HT-29 (cell line): ENCODE results near the gene AP4B1. TPM values are rescaled to one million over a fixed set of nuclear protein-coding genes. Genes with fewer than 3 reads are reported as not detected.

Experiments used
- DNase-seq: peaks from one replicate; pipeline ENCODE4 v3.0.0-alpha.2; 2015; ENCODE audit warnings: low spot score
- total RNA-seq: library from RNA; depleted of rRNA; stranded (reverse); fragments of >200 nt; shearing (Covaris generic); gene quantifications from 2 replicates; pipeline ENCODE4 v1.2.3, GENCODE V29; 2014

The AP4B1 gene
- total RNA-seq, 1 experiment from 2014 or later, result 6.7 TPM

DNA sequence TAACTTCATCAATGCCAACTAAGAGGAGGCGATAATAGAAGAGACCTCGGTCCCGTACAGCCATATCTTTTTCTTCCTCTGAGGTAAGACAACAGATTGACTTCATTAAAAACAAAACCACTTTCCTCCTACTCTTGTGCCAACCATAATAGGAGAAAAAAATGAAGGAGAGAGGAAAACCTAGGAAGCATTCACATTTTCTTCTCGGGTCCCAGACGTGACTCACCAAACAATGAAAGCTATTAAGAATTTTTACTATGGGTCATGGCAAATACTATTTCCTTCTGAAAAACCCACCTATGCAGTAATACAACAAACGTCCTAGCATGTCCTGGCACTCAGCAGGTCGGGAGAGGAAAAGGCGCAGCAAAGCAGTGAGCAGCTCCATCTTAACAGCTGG lies 8.6 kb downstream of the AP4B1 start:
- DNase-seq, result no peak

DNA sequence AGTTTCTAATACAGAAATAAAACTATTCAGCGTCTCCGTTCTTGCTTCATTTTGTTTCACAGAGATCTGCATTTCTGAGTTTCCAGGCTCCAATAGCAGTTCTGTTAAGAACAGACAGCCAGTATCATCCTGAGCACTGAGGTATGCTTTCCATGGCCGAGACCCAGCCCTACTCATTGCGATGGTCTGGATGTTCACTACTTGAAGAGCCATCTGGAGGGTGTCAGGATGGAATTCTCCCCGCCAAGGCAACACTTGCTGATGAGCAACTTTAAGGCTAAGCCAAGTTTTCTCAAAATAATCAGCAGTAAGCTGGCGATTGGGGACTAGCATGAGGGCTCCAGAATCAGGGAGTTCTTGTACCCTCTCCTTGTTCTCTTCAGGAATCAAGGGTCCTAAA lies 9.5 kb downstream of the AP4B1 start:
- no peak for DNase-seq

DNA sequence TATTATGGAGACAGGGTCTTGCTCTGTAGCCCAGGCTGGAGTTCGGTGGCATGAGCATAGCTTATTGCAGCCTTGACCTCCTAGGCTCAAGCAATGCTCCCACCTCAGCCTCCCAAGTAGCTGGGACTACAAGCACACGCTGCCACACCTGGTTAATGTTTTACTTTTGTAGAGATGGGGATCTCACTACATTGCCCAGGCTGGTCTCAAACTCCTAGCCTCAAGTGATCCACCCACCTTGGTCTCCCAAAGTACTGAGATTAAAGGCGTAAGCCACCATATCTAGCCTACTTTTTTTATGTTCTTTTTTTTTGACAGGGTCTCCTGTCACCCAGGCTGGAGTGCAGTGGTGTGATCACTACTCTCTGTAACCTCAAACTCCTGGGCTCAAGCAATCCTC lies 11.3 kb downstream of the AP4B1 start:
- DNase-seq, result no peak

DNA sequence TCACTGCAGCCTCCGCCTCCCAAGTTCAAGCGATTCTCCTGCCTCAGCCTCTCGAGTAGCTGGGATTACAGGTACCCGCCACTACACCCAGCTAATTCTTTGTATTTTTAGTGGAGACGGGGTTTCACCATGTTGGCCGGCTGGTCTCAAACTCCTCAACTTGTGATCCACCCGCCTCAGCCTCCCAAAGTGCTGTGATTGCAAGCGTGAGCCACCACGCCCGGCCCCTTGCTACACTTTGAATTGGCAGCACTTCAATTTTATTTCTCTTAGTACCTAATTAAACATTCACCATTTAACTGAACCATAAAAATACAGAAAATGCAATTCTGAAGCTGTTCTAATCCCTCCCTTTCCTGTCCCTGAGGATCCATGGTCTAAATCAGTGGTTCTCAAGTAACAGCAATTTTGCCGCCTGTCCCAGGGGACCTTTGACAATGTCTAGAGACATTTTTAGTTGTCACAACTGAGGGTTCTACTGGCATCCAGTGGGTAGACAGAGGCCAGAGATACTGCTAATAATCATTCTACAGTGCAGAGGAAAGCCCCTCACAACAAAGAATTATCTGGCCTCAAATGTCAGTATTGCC lies 12.9 kb downstream of the AP4B1 start:
- no peak for DNase-seq

DNA sequence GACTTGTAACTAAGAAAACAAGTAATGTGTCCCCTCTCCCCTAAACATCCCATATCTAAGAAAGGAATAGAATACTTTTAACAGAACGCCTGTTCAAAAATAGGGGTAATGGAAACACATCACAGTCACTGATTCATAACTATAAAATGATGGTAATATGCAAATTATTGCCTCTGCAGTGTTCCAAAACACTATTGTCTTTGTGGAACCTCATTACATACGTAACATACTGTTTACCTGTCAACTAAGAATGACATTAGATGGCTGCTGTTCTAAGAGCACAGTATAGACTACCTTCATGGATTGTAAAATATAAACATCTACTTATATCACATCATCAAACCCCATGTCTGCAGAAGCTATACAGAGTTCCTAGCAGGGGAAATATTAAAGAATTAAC lies 13.8 kb downstream of the AP4B1 start:
- DNase-seq, result no peak

DNA sequence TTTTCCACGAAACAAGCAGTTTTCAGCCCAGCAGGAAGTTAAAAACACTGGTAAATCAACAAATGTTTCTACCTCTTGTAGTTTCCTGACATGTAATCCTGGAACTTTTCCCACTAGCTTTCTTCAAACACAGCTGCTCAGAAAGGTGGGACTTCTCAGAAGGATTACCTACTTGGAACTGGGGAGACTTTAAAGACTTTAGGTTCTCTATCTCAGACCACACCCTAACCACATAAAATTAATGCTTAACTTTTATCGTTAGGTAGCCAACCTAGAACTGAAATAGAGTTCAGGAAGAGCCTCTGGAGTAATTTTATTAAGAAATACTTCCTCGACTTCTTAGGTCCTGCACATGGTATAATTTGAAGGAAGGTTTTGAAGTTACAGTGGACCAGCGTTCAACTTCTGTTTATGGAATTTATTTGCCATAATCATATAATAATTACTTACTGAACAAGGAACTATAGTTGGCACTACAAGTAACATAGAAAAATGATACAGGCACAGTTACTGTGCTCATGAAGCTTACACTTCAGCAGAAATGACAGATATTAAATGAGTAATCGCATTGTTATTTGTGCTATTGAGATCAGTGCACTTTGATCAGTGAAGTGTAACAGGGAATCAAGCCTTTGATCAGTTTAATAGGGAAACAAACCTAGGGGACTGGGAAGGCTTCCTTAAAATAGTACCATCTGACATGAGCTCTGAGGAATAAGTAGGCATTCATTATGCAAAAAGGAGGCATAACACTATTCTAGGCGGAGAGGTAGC lies 17.0 kb downstream of the AP4B1 start, which contains the start of gene BCL2L15:
TSS of gene BCL2L15 (minus strand) at position 180 of the 774 bp plus-strand sequence. CDS start 206 bp downstream, outside the sequence.
- DNase-seq, result peak; percentile 79

DNA sequence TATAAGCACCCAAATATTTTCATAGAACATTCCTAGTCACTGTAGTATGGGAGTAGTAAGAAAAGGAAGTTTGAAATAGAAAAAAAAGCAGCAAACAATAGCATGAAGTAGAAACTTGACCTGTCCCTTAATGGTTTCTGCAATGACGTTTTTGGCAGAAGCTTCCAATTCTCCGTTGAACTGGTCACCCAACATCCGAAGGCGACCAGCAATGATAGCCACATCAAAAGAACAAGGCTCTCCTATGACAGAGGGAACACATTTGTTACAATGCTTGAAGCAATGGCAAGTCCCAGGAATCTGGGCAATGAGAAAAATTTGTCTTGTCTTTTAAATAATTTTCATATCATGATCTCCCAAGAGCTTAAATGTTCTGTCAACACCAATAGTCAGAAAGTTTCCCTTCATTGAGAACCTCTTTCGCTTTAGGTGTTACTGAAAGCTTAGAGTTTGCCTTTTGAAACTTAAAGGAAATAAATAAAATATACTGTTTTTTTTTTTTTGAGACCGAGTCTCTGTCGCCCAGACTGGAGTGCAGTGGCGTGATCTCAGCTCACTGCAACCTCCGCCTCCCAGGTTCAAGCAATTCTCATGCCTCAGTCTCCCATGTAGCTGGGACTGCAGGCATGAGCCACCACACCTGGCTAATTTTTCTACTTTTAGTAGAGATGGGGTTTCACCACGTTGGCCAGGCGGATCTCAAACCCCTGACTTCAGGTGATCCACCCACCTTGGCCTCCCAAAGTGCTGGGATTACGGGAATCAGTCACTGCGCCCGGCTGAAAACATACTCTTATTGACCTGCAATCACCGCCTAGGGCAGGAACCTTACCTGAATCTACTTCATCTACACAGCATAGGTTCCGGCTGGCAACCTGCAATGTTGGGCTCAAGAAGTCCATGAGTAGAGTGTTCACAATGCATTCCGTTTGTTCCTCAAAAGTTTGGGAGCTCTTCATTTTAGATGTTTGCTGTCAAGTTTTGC lies 17.9 kb downstream of the AP4B1 start:
- DNase-seq, result peak; percentile 37

DNA sequence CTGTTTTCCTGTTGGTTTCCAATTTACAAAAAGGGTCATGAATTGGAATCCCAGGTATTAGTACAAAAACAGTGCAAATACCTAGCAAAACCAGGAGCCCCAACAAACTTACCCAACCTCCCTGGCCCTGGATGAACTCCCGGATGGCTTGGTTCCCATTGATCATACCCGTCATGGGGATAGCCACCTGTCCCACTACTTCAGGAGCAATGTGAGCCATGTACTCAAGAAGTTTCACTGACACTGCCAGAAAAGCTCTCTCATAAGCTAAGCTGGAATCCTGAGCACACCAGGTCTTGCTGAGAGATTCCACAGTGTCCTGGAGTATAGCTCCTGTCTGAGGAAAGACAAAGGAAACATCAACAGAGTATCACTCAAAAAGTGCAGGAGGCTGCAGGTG lies 22.9 kb downstream of the AP4B1 start:
- DNase-seq, result no peak

DNA sequence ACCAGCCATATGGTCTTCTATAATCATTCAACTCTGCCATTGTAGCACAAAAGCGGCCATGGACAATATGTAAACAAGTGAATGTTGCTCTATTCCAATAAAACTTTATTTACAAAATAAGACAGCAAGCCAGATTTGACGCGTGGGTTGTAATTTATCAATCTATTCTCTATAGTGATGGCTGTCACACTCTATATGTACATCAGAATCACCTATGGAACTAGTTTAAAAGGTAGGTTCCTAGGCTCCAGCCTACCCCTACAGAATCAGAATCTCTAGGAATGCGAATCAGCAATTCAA lies 24.9 kb downstream of the AP4B1 start:
- no peak for DNase-seq

DNA sequence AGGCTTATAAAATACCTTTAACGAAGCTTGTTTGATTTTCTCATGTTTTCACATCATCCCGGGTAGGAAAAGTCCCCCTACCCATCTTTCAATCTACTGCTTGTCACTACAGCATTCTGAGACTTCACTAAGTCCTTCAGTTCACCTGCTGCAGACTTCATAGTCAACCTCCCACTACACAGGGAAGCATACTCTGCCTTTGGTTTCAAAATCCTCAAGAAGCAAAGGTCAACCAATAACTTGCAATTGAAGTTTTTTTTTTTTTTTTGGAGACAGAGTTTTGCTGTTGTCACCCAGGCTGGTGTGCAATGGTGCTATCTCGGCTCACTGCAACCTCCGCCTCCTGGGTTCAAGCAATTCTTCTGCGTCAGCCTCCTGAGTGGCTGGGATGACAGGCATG lies 28.4 kb downstream of the AP4B1 start:
- DNase-seq, result no peak

DNA sequence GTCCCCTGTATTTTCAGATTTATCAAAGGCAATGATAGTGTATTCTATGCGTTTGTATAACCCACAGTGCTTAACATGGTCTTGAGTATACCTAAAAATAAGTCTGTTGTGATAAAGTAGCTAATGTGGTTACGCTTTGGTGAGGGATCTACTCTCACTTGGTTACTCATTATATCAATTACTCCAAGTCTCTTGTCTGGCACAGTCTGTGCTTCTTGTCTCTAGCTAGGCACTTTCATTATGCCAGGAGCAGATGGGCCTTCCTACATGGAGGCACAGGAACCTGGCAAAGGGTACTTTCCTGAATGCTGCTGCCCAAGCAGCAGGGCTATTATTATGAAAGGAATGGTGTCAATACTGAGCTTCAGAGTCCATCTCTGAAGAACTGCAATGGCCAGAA lies 28.9 kb downstream of the AP4B1 start:
- DNase-seq, result no peak

DNA sequence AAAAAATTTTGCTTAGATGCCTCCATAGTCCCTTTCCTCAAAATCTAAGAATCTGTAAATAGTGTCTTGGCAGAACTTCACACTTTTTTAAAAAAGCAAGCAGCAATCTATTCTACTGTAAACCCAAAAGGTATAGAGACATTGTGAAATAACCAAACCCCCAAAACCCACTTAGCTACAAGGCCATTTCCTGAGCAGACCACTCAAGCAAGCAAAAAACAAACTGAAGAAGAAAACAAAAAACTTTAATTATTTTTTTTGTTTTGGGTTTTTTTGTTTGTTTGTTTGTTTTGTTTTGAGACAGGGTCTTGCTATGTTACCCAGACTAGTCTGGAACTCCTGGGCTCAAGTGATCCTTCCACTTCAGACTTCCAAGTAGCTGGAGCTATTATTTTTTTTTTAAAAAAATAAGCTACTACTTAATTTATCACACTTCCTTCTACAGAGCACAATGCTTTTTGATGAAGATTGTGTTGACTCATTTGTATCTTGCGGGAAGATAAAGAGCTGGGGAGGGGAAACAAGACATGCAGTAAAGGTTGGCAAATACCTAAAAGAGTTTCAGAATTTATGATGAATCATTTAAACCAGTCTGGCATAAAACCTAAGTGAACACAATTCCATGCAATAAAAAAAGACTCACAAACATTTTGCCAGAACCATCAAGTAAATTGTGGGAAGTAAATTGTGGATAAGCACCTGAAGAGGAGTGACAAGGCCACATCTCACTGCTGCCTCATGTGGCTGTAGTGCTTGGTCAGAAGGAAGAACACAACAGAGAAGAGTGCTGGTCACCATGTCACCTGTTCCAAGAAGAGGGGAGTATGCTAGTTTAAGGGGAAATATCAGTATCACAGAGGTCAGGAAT lies 30.4 kb downstream of the AP4B1 start:
- DNase-seq, result peak; percentile 50

DNA sequence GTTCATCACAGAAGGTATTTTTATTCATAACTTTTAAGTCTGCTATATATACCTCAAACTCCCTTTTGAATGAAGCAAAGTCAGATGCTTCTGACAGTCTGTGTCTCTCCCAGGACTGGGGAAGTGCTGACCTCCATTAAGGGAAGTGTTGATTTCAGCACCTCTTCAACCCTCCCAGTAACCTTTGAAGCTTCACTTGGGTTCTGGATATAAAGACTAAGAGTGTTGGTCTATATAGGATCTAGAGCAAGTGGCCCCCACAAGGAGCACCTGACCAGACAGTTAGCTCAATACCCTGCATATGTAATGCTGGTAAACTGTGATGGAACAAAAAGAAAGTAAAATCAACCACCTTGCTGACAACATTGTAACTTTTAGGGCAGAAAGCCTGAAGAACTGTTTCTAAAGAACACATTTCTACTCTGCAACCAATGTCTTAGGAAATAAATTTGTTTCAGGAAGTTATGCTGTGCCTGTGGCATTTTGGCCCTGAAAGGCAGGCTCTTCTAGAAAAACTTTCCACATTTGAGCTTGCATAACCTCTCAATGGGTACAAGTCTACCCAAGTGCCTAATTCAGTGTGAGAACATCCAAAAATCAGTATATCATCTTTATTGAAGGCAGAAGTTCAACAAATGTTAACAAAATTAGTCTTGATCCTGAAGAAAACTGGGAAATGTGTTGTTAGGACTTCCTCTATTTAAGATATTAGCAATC lies 32.2 kb downstream of the AP4B1 start:
- DNase-seq, result no peak

DNA sequence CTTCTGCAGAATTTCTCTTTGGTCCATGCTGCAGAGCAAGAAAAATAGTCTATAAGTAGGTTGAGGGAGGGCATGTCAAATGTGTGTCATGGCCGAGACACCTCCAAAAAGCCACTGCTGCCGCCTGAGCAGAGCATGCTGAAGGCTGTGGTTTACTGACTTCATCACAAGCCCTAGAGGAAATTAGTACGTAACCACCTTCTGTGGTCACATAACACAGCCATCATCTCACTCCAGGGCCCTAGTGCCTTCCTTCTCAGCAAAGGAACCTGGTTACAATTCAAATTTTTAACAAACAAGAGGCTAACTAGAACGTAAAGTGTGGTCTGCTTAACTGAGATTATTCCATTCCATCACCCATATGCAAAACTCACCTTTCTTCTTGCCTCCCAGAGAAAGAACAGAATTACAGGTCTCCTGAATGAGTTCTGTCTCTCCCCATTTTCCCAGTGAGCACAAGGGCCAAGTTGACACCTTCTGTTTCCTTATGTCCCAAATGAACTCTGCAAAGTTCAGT lies 32.9 kb downstream of the AP4B1 start, which contains the start of gene PTPN22:
TSS of gene PTPN22 (minus strand) at position 116 of the 517 bp plus-strand sequence.
- no peak for DNase-seq

DNA sequence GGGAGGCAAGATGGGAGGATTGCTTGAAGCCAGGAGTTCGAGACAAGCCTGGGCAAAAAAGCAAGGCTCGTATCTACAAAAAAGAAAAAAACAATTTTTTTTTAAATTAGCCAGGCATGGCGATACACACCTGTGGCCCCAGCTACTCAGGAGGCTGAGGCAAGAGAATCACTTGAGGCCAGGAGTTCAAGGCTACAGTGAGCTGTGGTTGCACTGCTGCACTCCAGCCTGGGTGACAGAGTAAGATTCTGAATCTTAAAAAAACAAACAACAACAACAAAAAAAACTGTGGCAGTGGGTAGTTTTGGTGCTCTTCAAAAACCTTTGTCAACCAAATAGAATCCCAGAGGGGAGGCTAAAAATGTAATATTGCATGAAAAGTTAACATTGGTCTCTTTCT lies 33.8 kb downstream of the AP4B1 start:
- DNase-seq, result no peak

DNA sequence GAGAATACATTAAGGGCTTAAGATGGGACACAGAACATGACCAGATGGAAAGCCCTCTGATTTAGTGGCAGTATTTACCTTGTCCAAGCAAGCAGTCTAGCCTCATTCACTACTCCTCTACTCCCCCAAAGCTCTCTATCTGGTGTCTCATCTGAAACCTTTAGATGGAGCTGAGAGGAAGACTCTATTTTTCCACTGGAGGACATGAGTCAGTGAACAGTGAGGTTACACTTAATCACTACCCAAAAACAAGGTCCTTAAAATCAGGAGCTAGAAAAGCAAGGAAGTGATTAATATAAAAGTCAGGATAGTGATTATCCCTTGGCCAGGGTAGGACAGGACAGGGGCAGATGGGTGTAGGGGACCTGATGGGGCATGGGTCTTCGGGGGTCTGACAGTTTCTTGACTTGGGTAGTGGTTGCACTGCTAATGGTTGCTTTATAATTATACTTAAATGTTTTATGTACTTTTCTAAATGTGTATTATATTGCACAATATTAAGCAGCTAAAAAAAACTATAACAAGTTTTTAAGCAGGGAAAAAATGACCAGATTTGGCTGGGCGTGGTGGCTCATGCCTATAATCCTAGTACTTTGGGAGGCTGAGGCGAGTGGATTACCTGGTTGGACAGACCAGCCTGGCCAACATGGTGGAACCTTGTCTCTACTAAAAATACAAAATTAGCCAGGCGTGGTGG lies 36.1 kb downstream of the AP4B1 start:
- DNase-seq, result no peak

DNA sequence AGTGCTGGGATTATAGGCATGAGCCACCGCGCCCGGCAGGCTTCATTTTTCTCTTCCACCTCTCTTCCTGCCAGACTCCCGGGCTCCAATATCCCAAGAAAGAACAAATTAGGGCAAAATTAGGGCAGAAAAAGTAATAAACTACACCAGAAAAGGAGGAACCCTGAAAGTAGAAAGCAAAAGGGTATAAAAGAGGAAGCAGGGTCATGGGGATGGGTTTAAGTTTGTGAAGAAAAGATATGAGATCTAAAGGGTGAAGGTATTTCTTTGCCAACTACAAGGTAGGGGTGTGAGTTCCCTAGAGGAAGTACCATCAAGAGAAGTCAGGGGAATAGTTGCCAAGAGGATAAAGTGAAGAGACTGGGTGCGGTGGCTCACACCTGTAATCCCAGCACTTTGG lies 43.0 kb downstream of the AP4B1 start:
- DNase-seq, result no peak

DNA sequence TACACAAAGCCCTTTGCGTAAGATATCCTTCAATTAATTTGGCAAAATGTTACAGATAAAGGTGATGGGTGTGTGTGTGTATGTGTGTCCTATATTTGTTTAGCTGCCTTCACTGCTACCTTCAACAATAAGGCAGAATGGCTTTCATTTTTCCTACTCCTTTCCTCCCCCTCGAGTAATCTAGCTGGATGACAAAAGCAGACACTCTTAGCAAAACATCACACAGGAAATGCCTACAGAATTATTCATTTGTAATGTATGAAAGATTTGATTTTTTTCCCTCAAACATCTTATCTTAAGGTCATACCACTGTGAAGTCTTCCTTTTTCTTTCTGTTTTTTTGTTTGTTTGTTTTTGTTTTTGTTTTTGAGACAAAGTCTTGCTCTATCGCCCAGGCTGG lies 43.7 kb downstream of the AP4B1 start:
- DNase-seq, result no peak

DNA sequence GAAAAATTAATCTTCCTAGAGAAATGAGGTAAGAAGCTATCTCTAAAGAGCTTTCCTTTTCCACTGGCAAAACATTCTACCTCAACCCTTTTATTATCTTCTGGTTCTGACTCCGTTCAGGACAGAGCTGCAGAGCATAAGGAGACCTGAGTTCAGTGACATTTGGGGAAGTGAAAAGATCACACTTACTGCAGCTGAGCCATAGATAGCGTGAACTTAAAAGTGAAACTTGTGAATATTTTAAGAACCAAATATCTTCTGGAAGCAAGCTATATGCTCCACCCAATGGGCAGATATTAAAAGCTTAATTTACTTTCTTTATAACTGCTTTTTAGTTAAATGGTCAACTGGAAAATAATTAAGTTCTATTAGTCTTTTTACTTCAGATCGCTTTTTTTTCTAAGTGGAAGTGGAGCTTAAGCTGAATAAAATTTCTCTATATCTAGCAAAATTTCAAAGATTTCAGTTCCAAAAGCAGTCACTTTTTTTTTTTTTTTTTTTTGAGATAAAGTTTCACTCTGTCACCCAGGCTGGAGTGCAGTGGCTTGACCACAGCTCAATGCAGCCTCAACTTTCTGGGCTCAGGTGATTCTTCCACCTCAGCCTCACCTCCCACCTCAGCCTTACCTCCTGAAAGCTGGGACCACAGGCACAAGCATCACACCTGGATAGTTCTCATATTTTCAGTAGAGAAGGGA lies 45.0 kb downstream of the AP4B1 start:
- no peak for DNase-seq
